ENCODE results near the gene PLCZ1.

DNA sequence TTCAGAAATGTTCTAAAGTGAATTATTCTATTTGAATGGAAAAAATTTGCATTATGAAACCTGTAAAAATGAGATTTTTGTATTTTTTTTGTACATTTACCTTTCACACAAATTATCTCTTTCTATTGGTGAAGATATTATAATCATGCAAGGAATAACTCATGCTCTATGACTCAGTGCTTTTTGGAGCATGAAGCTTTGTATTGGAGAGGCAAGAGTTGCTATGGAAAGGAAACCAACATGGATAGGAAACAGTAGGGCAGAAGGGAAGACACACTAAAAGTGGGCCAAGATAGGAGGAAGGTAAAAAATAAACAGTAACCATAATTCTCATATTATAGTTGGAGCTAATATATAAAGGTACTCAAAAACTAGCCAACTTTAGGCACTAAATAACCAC is 79.0 kb downstream of the PLCZ1 start:
- TF ChIP-seq, protein P1, sequence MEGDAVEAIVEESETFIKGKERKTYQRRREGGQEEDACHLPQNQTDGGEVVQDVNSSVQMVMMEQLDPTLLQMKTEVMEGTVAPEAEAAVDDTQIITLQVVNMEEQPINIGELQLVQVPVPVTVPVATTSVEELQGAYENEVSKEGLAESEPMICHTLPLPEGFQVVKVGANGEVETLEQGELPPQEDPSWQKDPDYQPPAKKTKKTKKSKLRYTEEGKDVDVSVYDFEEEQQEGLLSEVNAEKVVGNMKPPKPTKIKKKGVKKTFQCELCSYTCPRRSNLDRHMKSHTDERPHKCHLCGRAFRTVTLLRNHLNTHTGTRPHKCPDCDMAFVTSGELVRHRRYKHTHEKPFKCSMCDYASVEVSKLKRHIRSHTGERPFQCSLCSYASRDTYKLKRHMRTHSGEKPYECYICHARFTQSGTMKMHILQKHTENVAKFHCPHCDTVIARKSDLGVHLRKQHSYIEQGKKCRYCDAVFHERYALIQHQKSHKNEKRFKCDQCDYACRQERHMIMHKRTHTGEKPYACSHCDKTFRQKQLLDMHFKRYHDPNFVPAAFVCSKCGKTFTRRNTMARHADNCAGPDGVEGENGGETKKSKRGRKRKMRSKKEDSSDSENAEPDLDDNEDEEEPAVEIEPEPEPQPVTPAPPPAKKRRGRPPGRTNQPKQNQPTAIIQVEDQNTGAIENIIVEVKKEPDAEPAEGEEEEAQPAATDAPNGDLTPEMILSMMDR (IDR thresholded peaks at IDR 0.05; ENCODE audit: low read length), result no peak
- TF ChIP-seq EZH2 (IDR thresholded peaks at IDR 0.05; ENCODE audit: borderline replicate concordance, low read length), result no peak
